Neuronal stem cell (in vitro differentiated cells): ENCODE measurements around the gene OR13J1.

Experiments used
- DNase-seq: peaks from one replicate; pipeline ENCODE4 v3.0.0-alpha.2; 2013; ENCODE audit warnings: low spot score
- H2AFZ ChIP-seq: one replicate; pipeline ENCODE4 v1.6.1; 2013; ENCODE audit warnings: mild to moderate bottlenecking, low read length, inconsistent platforms
- H2AK5ac ChIP-seq: 2 replicates; pipeline ENCODE4 v1.6.1; 2013; ENCODE audit warnings: low read depth, mild to moderate bottlenecking, inconsistent platforms, low read length, moderate library complexity, mixed read lengths
- H2BK120ac ChIP-seq: 2 replicates; pipeline ENCODE4 v1.6.1; 2013; ENCODE audit warnings: low read depth, mild to moderate bottlenecking, inconsistent platforms, low read length, moderate library complexity, mixed read lengths
- H2BK12ac ChIP-seq: one replicate; pipeline ENCODE4 v1.6.1; 2013; ENCODE audit warnings: low read length, inconsistent platforms
- H2BK15ac ChIP-seq: 2 replicates; pipeline ENCODE4 v1.6.1; 2013; ENCODE audit warnings: mild to moderate bottlenecking, low read length, inconsistent platforms, mixed read lengths
- H2BK5ac ChIP-seq: one replicate; pipeline ENCODE4 v1.6.1; 2013; ENCODE audit warnings: inconsistent platforms, mild to moderate bottlenecking, low read length, moderate library complexity
- H3K14ac ChIP-seq: one replicate; pipeline ENCODE4 v1.6.1; 2013; ENCODE audit warnings: low read length, inconsistent platforms
- H3K18ac ChIP-seq: 2 replicates; pipeline ENCODE4 v1.6.1; 2013; ENCODE audit warnings: low read length, inconsistent platforms
- H3K23ac ChIP-seq: 2 replicates; pipeline ENCODE4 v1.6.1; 2013; ENCODE audit warnings: low read depth, mild to moderate bottlenecking, mixed read lengths, low read length, inconsistent platforms; ENCODE audit not compliant: poor library complexity
- H3K27ac ChIP-seq: replicated peaks from 3 replicates; pipeline ENCODE4 v1.5.1; 2013; ENCODE audit warnings: low read length, inconsistent platforms
- H3K27me3 ChIP-seq, 3 experiments: 2 replicates each; pipeline ENCODE4 v1.6.1; 2013; ENCODE audit warnings: low read length in 3 of 3, mild to moderate bottlenecking in 2 of 3, inconsistent platforms in 1 of 3, low read depth in 1 of 3, mixed read lengths in 1 of 3, moderate library complexity in 1 of 3; ENCODE audit not compliant: control insufficient read depth in 3 of 3, insufficient read depth in 3 of 3
- H3K36me3 ChIP-seq, 2 donors: replicated peaks in 1 of 2; 2 replicates each; pipeline ENCODE4 v1.6.1; 2013; ENCODE audit warnings: low read length in 2 of 2; ENCODE audit not compliant: control insufficient read depth in 2 of 2, insufficient read depth in 2 of 2
- H3K4ac ChIP-seq: 2 replicates; pipeline ENCODE4 v1.6.1; 2013; ENCODE audit warnings: inconsistent platforms, mild to moderate bottlenecking, low read length, moderate library complexity
- H3K4me1 ChIP-seq, 2 donors: 1 replicate in 1 of 2; 2 replicates in 1 of 2; pipeline ENCODE4 v1.6.1; 2013; ENCODE audit warnings: low read length in 2 of 2, low read depth in 1 of 2; ENCODE audit not compliant: control insufficient read depth in 2 of 2, insufficient read depth in 1 of 2
- H3K4me2 ChIP-seq: one replicate; pipeline ENCODE4 v1.6.1; 2013; ENCODE audit warnings: mild to moderate bottlenecking, low read length, inconsistent platforms; ENCODE audit not compliant: insufficient read depth, poor library complexity, severe bottlenecking
- H3K4me3 ChIP-seq, 2 donors: 2 replicates each; pipeline ENCODE4 v1.5.1; 2013; ENCODE audit warnings: low read length in 2 of 2, mild to moderate bottlenecking in 2 of 2, inconsistent platforms in 1 of 2, moderate library complexity in 1 of 2
- H3K79me1 ChIP-seq: one replicate; pipeline ENCODE4 v1.6.1; 2013; ENCODE audit warnings: low read depth, mild to moderate bottlenecking, inconsistent platforms, low read length, moderate library complexity
- H3K9ac ChIP-seq: one replicate; pipeline ENCODE4 v1.6.1; 2013; ENCODE audit warnings: mild to moderate bottlenecking, low read depth, low read length, inconsistent platforms; ENCODE audit not compliant: poor library complexity
- H3K9me3 ChIP-seq, 2 donors: replicated peaks in 1 of 2; 2 replicates each; pipeline versions ENCODE3 to v1.6.1; 2013; ENCODE audit warnings: low read length in 2 of 2, mild to moderate bottlenecking in 2 of 2, inconsistent platforms in 1 of 2, low read depth in 1 of 2, mixed read lengths in 1 of 2, moderate library complexity in 1 of 2; ENCODE audit not compliant: control insufficient read depth in 2 of 2, insufficient read depth in 1 of 2
- H4K8ac ChIP-seq: one replicate; pipeline ENCODE4 v1.6.1; 2013; ENCODE audit warnings: low read depth, mild to moderate bottlenecking, inconsistent platforms, low read length, moderate library complexity
- H4K91ac ChIP-seq: one replicate; pipeline ENCODE4 v1.6.1; 2013; ENCODE audit warnings: low read length, low read depth, mild to moderate bottlenecking, inconsistent platforms; ENCODE audit not compliant: poor library complexity
- WGBS, 2 donors: extraction: QIAGEN DNeasy Blood & Tissue Kit; methylation state at CpG; one replicate each; pipeline ENCODE4 v1.1.7; 2013; ENCODE audit warnings: missing lambda C conversion rate in 2 of 2, mixed read lengths in 1 of 2; ENCODE audit not compliant: insufficient read length in 2 of 2, insufficient replicate concordance in 1 of 2; ENCODE audit errors: extremely low coverage in 2 of 2; 5-methylcytosine and 5-hydroxymethylcytosine counted together

Gene OR13J1

GRCh38 chr9:35832814-35833213 is 37.4 kb downstream of the OR13J1 start:
- H2AK5ac ChIP-seq = no peak overlapping the region
- H2BK15ac ChIP-seq = no peak overlapping the region
- DNase-seq = no peak
- H3K23ac ChIP-seq = no peak overlapping the region
- no peak overlapping the region for H3K4me3 ChIP-seq
- no peak overlapping the region for H2AFZ ChIP-seq
- H2BK5ac ChIP-seq = no peak overlapping the region
- H2BK120ac ChIP-seq = no peak overlapping the region
- WGBS, 2 donors = no CpG with 5 or more reads among the region's 5 CpGs
- H3K79me1 ChIP-seq = peaks cover 1% of the 10 kb centered on the region
- peaks cover 8 to 10% of the 10 kb centered on the region in 2 donors for H3K4me1 ChIP-seq
- H4K8ac ChIP-seq = no peak overlapping the region
- no peak overlapping the region for H3K9ac ChIP-seq
- no peak overlapping the region for H3K4me2 ChIP-seq
- no peak overlapping the region for H3K4ac ChIP-seq
- H2BK12ac ChIP-seq = no peak overlapping the region
- peaks cover 4 to 10% of the 10 kb centered on the region in 2 donors for H3K36me3 ChIP-seq
- no peaks in the 10 kb centered on the region for H3K9me3 ChIP-seq
- no peak overlapping the region for H3K18ac ChIP-seq
- no peak overlapping the region for H3K14ac ChIP-seq
- no peak overlapping the region for H3K27ac ChIP-seq
- H3K27me3 ChIP-seq = no peaks in the 10 kb centered on the region
- H4K91ac ChIP-seq = no peak overlapping the region

GRCh38 chr9:35831040-35831439 is 39.2 kb downstream of the OR13J1 start:
- H4K91ac ChIP-seq = no peak overlapping the region
- no peak overlapping the region for H2BK120ac ChIP-seq
- peaks cover 1% of the 10 kb centered on the region for H3K79me1 ChIP-seq
- no peak overlapping the region for H3K23ac ChIP-seq
- DNase-seq = no peak
- peaks cover 10% of the 10 kb centered on the region in 2 donors for H3K4me1 ChIP-seq
- H2AK5ac ChIP-seq = no peak overlapping the region
- H3K36me3 ChIP-seq = peaks cover 4 to 10% of the 10 kb centered on the region in 2 donors
- H3K18ac ChIP-seq = no peak overlapping the region
- H3K9ac ChIP-seq = no peak overlapping the region
- H3K14ac ChIP-seq = no peak overlapping the region
- H3K27ac ChIP-seq = no peak overlapping the region
- no peak overlapping the region for H2BK15ac ChIP-seq
- no CpG with 5 or more reads among the region's 4 CpGs for WGBS, 2 donors
- no peaks in the 10 kb centered on the region for H3K9me3 ChIP-seq
- no peak overlapping the region for H2AFZ ChIP-seq
- H4K8ac ChIP-seq = no peak overlapping the region
- H3K4me2 ChIP-seq = no peak overlapping the region
- no peaks in the 10 kb centered on the region for H3K27me3 ChIP-seq
- no peak overlapping the region for H3K4me3 ChIP-seq
- H2BK5ac ChIP-seq = no peak overlapping the region
- H2BK12ac ChIP-seq = no peak overlapping the region
- no peak overlapping the region for H3K4ac ChIP-seq

- H3K36me3 ChIP-seq = peaks cover 2 to 6% of the 10 kb centered on the region in 2 donors
- H2BK5ac ChIP-seq = no peak overlapping the region
- no peak overlapping the region for H2BK12ac ChIP-seq
- no CpG with 5 or more reads among the region's 2 CpGs for WGBS, 2 donors
- peak overlapping the region; percentile 91 for H3K4me2 ChIP-seq
- peak overlapping the region; percentile 18 for H3K23ac ChIP-seq
- H2BK120ac ChIP-seq = no peak overlapping the region
- no peak for DNase-seq
- no peak overlapping the region for H3K14ac ChIP-seq
- no peaks in the 10 kb centered on the region for H3K9me3 ChIP-seq
- H3K79me1 ChIP-seq = peaks cover 1% of the 10 kb centered on the region
- peaks cover 10% of the 10 kb centered on the region in 2 donors for H3K4me1 ChIP-seq
- no peak overlapping the region for H4K91ac ChIP-seq
- H4K8ac ChIP-seq = peak overlapping the region; percentile 33
- H3K4me3 ChIP-seq = peak overlapping the region; percentile 60 to 86
- no peak overlapping the region for H2BK15ac ChIP-seq
- no peak overlapping the region for H2AK5ac ChIP-seq
- peak overlapping the region; percentile 61 for H3K18ac ChIP-seq
- H3K9ac ChIP-seq = peak overlapping the region; percentile 83
- peak overlapping the region; percentile 84 for H2AFZ ChIP-seq
- no peak overlapping the region for H3K4ac ChIP-seq
- H3K27me3 ChIP-seq = no peaks in the 10 kb centered on the region
- H3K27ac ChIP-seq = peak overlapping the region; percentile 16
Measured at GRCh38 chr9:35829764-35830096, 40.5 kb downstream of the OR13J1 start.

GRCh38 chr9:35829084-35829763 is 41.0 kb downstream of the OR13J1 start, which contains the start of gene TMEM8B:
Gene TMEM8B, plus strand, starts transcription at chr9:35829228. Its CDS starts 220 bp downstream, at chr9:35829448.
- no CpG with 5 or more reads among the region's 53 CpGs for whole genome bisulfite sequencing, 2 donors
- H3K27me3 ChIP-seq = no peaks in the 10 kb centered on the region
- H2BK120ac ChIP-seq = no peak within 1 kb of the TSS
- no peak within 1 kb of the TSS for H3K14ac ChIP-seq
- DNase-seq = peak; percentile 94
- no peak within 1 kb of the TSS for H2BK15ac ChIP-seq
- H3K4me3 ChIP-seq = peak within 1 kb of the TSS; percentile 60 to 86
- H3K9me3 ChIP-seq = no peaks in the 10 kb centered on the region
- peak within 1 kb of the TSS; percentile 91 for H3K4me2 ChIP-seq
- H3K23ac ChIP-seq = peak within 1 kb of the TSS; percentile 18
- H2AK5ac ChIP-seq = no peak within 1 kb of the TSS
- H2BK12ac ChIP-seq = no peak within 1 kb of the TSS
- H2AFZ ChIP-seq = peak within 1 kb of the TSS; percentile 84
- H2BK5ac ChIP-seq = no peak within 1 kb of the TSS
- H3K27ac ChIP-seq = peak within 1 kb of the TSS; percentile 93
- H3K79me1 ChIP-seq = peaks cover 1% of the 10 kb centered on the region
- H3K36me3 ChIP-seq = peaks cover 1 to 2% of the 10 kb centered on the region in 2 donors
- H3K18ac ChIP-seq = peak within 1 kb of the TSS; percentile 95
- peaks cover 5 to 10% of the 10 kb centered on the region in 2 donors for H3K4me1 ChIP-seq
- peak within 1 kb of the TSS; percentile 33 for H4K8ac ChIP-seq
- no peak within 1 kb of the TSS for H4K91ac ChIP-seq
- no peak within 1 kb of the TSS for H3K4ac ChIP-seq
- peak within 1 kb of the TSS; percentile 83 for H3K9ac ChIP-seq
